HG03064 (cell line): Measurements from ENCODE around the gene DRAXIN.

Source experiments
- ATAC-seq: cut with Tn5 transposase; IDR thresholded peaks from one replicate; pipeline ENCODE4 v1.9.1; 2021; ENCODE audit warnings: low read depth; ENCODE audit not compliant: unreplicated experiment

Gene DRAXIN

DNA sequence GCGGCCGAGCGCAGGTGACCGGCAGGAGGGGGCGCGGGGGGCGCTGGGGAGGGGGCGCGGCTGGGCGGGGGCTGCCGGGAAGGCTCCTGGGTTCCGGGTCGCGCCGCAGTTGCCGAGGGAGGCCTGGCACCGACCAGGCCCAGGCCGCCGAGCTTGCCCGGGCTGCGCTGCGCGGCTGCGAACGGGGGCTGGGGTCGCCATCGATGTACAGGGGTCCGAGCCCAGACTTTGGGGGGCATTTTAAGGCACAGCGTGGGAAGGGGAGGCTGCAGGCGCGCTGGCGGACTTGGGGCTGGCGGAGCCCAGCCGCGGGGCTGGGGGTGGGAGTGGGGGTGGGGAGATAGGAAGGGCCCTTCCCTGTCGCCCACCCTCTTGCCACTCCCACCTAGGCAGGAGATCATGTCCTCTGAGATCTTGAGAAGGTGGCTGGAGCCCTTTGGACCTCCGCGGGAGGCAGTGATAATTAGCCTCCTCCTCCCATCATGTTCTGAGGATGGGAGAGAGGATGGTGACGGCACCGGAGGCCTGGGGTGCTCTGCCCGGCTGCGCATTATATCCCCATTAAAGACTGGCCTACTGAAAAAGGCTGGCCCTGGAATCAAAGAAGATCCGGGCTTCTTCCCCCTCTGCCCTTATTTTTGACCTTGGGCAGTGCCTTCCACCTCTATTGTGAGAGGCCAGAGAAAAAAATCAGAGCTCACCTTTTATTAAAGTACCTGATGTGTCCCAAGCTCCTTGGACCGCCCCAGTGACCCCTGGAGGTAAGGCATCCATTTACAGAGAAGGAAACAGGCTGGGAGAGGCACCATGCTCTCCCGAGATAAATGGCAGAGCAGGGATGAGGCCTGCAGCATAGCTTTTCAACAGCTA is 36.3 kb upstream of the DRAXIN start:
- no peak for ATAC-seq

DNA sequence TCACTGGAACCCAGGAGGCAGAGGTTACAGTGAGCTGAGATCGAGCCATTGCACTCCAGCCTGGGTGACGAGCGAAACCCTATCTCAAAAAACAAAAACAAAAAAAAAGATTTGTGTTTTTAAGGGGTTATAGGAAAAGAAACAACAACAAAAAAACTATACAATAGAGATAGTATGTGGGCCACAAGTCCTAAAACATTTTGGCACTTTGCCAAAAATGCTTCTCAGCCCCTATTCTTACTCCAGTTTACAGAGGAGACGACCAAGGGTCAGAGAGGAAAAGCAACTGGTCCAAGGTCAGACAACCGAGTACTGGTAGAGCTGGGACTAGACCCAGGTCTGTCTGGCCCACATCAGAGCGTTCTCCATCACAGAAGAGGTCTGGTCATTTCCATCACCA is 33.9 kb upstream of the DRAXIN start:
- ATAC-seq = no peak

DNA sequence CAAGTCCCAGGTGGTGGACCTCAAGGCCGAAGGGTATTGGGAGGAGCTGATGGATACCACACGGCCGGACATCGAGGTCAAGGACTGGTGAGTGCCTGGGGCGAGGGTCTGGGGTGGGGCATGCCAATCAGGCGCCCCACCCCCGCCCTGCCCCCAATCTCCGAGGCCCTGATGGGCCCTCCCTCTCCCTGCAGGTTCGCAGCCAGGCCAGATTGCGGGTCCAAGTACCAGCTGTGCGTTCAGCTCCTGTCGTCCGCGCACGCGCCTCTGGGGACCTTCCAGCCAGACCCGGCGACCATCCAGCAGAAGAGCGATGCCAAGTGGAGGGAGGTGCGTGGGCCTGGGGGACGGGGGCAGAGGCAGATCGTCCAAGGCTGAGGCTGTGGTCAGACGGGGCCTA is 33.0 kb upstream of the DRAXIN start:
- no peak for ATAC-seq

DNA sequence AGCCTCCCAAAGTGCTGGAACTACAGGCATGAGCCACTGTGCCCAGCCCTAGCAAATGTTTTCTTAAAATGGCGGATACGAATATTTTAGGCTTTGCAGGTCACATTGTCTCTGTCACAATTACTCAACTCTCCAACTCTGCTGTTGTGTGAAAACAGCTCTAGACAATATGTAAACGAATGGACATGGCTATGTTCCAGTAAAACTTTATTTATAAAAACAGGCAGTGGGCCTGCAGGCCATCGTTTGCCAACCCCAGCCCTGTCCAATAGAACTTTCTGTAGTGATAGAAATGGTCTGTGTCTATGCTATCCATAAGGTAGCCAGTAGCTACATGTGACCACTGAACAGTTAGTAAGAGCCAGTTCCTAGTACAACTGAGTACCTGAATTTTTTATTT is 31.8 kb upstream of the DRAXIN start:
- ATAC-seq = no peak

DNA sequence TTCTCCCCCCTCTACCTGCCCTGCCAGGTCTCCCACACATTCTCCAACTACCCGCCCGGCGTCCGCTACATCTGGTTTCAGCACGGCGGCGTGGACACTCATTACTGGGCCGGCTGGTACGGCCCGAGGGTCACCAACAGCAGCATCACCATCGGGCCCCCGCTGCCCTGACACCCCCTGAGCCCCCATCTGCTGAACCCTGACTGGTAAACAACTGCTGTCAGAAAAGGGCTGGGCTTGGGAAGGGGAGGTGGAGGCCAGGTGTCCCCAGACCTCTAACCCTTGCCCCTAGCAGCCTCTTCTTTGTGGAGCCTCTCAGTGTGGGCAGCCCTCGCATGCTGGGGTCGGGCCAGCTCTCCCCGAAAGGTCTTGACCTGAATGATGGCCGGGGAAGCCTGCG is 30.4 kb upstream of the DRAXIN start:
- no peak for ATAC-seq

DNA sequence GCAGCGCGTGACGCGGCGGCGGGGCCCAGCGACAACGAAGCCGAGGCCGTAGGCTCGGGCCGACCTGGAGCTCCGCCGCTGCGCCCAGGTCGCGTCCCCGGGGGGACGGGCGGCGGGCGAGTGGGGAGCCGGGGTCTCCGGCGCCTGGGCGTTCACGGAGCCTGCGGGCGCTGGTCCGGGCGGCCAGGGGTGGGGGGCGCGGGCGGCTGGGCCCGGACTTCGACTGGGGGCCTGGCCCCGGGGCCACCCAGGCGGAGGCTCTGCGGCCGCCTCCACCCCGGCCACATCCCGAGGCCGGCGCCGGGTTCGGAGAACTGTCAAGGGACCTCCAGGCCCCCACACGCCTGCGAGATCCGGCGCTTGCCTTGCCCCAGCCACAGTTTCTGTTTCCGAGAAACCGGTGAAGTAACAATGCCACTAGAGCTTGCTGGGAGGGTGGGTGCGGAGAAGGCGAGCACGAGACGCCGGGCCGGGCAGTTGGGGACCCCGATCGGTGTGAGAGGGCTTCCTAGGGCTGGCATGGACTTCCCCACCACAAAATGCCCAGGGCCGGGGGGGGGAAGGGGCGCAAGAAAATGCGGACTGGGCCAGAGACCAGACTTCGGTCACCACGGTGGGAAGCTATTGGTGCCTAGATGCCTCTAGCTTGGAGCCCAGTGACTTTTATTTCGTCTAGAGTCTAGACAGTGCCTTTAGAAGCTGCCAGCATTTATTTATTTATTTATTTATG is 27.0 kb upstream of the DRAXIN start:
- ATAC-seq = peak; percentile 40

DNA sequence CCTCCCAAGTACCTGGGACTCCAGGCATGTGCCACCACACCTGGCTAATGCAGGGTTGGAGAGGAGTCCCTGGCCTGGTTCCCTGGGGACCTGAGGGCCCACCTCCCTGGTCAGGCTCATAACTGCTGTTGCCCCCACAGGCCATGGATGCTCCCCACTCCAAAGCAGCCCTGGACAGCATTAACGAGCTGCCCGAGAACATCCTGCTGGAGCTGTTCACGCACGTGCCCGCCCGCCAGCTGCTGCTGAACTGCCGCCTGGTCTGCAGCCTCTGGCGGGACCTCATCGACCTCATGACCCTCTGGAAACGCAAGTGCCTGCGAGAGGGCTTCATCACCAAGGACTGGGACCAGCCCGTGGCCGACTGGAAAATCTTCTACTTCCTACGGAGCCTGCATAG is 23.0 kb upstream of the DRAXIN start:
- ATAC-seq = no peak

DNA sequence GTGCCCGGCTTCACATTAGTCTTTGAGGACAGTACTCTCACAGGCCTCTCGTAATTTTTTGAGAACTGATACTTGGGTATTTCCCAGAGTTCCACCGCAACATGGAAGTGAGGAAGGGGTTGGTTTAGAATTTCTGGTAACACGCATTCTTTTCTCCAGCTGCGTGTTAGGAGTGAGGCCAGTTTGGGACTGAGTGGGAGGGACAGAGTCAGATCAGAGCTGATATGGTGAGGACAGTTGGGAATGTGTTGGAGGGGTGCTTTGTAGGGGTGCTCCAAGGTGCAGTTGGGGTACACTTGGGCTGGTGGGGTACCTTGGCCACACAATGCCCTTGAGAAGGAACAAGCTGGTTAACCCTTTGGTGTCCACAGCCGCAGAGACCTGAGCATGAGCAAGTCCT is 20.8 kb upstream of the DRAXIN start:
- ATAC-seq = no peak

DNA sequence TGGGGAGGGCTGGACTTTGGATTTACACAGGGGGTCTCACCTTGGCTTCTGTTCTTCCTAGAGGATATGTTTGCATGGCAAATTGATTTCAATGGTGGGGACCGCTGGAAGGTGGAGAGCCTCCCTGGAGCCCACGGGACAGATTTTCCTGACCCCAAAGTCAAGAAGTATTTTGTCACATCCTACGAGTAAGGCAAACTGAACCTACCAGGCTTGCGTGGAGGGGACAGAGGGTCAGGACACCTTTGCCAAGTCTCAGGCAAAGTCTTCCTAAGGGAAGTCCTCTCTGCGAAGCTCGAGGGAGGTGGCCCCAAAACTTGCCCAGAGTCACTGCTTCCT is 20.3 kb upstream of the DRAXIN start:
- ATAC-seq = no peak

DNA sequence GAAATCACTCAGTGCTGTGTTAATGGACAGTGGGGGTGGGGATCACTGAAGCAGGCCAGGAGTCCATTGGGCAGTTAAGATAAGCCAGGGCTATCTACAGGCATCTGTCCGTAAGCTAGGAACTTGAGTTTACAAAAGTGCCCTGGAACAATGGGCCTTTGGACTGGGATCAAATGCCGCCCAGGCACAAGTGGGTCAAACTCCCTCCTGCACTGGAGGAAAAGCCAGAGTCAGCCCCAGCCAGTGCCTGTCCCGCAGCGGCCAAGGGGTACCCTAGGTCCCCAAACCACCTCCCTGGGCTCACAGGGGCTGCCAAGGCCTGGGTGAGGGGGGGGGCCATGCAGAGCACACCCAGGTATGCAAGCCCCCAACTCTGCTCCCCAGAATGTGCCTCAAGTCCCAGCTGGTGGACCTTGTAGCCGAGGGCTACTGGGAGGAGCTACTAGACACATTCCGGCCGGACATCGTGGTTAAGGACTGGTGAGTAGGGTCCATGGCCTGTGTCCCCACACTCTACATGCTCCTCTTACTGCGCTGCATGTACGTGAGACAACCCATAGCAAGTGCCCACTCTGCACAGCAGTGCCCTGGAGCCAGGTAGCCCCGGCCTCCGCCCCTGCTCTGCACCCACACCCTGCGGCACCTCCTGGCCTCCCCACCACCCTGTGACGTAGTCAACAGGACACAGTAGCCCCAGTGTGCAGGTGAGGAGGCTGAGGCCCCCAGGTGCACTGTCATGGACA is 19.8 kb upstream of the DRAXIN start:
- ATAC-seq = no peak

DNA sequence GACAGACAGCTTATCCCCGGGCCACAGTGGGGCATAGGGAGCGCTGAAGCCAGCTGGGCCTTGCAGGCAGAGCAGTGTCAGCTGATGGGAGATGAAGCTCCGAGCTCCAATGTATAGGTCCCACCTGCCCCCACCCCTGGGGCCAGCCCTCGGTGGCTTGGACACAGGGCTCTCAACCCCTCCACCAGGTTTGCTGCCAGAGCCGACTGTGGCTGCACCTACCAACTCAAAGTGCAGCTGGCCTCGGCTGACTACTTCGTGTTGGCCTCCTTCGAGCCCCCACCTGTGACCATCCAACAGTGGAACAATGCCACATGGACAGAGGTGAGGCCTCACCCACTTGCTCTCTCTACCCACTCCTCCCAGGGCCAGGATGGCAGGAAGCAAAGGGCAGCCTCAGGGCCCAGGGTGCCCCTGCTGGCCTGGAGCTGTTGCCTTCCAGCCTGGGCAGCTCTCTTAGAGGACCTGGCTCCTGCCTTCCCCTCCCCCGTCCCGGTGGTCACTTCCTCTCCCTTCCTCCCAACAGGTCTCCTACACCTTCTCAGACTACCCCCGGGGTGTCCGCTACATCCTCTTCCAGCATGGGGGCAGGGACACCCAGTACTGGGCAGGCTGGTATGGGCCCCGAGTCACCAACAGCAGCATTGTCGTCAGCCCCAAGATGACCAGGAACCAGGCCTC is 18.3 kb upstream of the DRAXIN start:
- ATAC-seq = no peak

DNA sequence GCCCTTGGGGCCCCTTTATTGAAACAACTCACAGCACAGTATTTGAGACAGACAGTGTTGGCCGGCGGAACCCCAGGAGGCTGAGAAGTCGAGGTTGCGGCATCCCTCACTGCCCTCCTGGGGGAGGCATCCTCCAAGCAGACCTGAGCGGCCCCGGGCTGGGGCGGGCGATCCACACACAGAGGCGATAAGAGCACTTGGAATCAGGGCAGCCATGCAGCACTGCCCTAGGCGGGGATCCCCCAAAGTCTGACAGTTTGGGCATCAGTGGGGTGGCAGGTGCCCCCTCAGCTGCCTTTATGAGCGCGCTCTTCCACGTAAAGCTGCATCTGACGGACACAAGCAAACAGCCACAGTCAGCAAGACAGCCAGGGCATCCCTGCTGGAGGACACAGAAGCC is 17.0 kb upstream of the DRAXIN start:
- no peak for ATAC-seq

DNA sequence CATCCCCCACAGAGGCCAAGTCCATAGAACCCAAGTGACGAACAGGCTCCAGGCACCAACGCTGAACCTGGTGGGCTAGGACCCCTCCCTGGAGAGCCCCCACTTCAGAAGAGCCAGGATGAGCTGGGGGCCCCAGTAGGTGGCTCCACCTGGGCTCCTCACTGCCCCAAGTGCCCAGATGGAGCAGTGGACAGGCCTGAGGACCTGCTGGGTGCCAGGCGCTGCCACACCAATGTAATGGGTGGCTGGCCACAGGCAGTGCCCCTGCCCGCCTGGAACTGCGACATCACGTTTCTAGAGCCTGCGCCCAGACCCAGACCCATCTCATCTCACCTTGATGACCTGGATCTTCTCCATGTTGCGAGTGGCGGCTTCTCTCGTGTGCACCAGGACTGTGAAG is 16.2 kb upstream of the DRAXIN start:
- no peak for ATAC-seq

DNA sequence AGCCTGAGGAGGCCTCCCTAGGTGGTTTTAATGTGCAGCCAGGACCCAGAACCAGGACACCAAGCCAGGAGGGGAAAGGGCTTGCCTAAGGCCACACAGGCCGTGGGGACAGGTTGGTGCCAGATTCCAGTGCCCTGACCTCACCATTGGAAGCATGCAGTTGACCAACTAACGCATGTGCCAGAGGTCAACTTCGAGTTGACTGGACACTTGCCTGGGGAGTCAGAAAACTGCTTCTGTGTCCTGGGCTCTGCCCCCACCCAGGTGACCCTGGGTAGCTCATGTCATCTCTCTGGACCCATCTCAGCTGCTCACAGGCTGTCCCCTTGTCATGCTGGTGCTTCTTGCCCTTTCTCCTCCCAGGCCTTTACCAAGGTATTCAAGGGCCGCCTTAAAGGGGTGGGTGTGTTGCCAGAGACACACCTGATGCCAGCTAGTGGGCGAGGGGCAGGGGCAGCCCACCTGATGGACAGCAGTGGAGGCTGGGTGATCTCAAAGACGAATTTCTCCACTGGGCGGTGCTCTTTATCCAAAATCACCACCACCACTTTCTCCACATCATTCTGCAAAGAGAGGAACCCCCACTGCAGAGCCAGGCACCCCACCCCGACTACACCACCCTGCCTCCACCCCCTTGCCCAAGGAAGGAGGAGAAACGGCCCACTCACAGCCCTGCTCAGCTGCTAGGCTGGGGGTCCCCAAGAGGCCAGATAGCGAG is 15.0 kb upstream of the DRAXIN start:
- ATAC-seq = no peak

DNA sequence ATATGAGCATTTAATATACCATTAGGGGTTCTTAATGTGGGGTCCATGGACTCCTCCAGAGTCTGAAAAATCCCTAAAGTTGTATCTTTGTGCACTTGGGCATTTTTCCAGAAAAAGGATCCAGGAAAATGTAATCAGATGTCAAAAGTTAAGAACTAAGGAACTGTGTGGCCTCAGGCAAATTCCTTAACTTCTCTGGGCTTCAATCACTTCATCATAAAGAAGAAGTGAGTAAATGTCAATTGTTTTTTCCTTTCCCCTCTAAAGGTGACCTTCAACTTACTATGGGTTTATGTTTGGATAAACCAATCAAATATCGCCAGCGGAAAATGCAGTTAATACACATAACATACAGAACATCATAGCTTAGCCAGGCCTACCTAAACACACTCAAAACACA is 13.1 kb upstream of the DRAXIN start:
- no peak for ATAC-seq

DNA sequence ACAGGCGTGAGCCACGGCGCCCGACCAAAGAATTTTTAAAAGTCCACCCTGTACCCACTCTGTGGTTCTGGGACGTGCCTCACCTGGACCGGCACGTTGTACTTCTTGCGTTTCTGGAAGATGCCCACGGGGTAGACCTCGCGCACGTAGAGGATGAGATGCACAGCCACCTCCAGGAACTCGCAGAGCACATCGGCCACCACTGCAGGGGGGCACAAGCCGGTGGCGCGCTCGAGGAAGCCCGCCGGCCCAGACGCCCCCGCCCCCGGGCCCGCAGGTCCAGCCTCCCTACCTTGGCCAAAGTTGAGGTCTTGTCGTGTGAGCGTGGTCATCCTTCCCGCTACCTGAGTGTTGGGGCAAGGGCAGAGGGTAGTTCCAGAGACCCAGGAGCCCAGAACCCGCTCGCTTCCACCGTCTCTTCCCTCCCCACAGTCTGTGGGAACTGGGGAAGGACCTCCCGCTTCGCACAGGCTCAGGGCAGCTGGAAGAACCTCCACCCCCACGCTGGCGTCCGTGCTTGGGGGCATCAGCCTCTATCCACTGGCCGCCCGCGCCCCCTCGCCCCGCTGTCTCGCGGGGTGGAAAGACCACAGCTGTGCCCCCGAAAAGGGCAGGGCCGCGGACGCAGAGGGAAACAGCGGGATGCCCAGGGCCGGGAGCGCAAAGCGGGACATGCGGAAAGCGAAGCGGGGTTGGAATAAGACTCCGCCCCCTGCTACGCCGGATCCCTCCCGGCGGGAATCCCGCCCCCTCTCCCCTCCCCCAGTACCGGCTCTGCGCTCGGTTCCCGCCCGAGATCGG is 11.0 kb upstream of the DRAXIN start:
- ATAC-seq = peak; percentile 13

DNA sequence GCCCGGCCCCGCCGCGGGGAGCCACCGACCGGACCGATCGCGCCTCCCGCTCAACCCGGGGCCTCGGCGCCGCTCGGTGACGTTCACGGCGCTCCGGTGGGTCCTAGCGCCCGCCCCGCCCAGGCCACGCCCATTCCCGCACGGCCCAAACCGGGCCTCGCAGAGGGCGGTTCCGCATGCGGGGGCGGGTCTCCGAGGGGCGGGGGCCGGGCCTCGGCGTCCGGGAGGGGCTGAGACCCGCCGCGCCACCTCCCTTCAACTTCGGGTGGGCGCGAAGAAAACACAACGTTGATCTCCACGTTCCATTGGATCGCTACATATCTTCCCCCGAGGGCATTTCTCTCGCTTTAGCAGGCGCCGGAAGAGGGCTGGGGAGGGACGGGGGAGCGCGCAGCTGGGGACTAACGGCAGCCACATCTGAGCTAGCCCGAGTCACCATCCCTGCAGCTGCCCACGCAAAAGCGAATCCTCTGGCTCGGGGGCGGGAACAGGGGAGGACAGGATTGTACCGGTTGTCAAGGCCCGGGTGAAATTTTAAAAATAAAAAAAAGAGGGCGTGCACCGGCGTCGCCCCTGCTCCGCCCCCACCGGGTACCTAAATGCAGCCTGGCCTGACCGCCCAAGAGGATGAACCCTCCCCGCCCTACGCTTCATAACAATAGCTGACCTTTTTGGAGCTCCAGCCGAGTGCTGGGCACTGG is 10.3 kb upstream of the DRAXIN start, which contains the start of gene MAD2L2:
TSS of gene MAD2L2 (minus strand) at position 78 of the 701 bp plus-strand sequence. CDS start 547 bp downstream, outside the sequence.
- peak; percentile 71 for ATAC-seq

DNA sequence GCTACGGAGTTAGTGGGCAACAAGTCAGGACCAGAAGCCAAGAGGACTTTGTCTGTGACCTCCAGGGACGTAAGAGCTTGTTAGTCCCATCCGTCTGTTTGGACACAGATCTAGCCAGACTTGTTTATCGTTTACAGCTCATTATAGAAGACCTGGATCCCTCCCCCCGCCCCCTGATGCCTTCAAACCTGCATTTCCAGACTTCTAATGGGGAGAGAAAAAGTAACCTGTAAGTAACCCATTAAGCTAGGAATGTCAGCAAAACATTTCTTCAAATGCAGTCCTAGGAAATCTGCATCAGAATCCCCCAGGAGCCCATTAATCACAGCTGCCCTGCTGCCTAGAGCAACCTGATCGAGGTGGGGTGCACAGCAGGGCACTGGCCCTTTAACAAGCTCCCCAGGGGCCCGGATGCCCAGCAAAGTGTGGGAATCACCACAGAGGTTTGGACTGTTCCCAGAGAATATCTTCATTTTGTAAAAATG is 9.2 kb upstream of the DRAXIN start:
- ATAC-seq = no peak

DNA sequence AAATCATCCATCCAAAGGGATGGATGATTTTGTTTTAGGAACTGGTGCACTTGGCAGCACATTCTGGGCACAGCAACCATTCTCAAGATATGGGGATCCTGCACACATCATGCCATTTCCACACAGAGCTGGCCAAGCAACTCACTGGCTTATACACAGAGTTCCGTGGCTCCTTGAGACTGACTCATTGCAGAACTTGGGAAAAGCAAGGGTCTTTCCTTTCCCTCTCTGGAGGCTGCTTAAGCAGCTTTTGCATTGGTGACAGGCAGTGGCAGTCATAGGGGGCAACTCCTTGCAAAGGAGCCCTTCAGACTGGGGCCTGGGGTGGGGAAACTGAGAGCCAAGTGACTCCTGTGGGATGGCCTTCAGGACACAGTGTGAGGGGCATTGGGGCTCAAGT is 8.7 kb upstream of the DRAXIN start:
- no peak for ATAC-seq
